ENCODE measurements around the gene ADPRH.
"Not testable (repeated sequence)": the region's sequence is repeated elsewhere in the genome, so short reads cannot be mapped to it uniquely, and the experiment has no call there.

Gene ADPRH

GRCh38 chr3:119579366-119580066 is at the start of gene ADPRH:
ADPRH (plus strand) TSS chr3:119579492; CDS start chr3:119582170, 2,678 bp downstream.
- peak in 30 of 58 donors; percentile 7 to 72 (median 26) for DNase-seq

DNA sequence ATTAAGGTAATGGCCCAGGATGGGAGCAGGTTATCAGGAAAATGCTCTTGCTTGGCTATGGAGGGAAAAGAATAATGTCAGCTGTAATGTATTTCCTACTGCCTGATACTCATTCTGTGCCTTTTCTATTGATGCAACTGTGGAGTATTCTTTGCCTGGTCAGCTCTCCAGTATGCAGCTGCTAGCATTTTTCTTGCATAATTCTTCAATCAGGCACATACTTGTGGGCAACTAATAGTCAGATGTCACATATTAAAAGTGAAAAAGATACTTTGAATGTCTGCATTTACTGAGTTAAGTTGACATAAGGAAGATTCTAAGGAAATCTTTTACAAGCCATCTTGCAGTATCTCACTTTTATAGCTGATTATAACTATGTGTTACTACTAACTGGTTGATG is 49.4 kb upstream of the ADPRH start:
- no peak for DNase-seq

DNA sequence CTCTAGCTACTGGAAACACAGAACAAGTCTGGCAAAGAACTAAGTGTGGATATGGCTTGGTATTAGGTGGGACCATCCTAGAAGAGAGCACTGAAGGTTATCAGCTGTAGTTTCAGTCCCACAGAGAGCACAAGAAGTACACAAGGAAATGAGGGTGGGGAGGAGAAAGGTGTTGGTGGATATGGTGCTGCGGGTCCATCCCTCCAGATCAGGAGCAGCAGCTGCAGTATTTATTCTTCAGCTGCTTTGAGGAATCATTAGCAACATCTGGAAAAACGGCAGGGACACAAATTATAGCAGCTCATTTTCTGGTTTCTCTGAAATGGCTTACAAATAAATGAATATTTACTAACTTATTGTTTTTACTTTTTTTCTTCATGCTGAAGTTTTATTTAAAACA is 48.8 kb upstream of the ADPRH start:
- DNase-seq: no peak

DNA sequence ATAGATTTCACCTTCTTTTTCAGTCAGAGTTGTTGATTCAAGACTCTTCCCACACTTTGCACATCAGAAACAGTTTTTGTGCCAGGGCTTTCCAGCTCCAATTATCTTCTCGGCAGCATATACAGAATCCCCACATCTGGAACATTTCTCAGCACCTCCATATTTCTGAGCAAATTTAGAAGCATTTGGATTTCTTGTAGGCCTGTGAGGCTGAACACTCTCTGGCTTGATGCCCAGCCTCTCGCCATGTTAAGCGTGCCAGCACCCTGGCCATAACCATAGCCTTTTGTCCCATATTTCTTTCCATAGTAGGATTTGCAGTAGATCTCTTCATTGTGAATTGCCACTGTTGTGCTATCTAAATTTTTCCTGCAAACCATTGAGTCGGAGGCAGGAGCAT is 48.1 kb upstream of the ADPRH start:
- no peak for DNase-seq

- DNase-seq: no peak
These were observed 45.0 kb upstream of the ADPRH start for GRCh38 chr3:119534296-119534695.

DNA sequence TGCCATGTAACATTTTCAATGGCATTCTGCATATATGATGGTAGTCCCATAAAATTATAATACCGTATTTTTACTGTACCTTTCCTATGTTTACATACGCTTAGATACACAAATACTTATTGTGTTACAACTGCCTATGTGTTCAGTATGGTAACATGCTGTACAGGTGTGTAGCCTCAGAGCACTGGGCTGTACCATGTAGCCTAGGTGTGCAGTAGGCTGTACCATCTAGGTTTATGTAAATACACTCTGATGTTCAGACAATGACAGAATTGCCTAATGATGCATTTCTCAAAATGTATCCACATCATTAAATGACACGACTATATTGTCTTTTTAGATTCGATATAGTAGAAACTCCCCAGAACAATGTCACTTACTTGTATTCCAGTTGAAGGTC is 42.5 kb upstream of the ADPRH start:
- DNase-seq: no peak

DNA sequence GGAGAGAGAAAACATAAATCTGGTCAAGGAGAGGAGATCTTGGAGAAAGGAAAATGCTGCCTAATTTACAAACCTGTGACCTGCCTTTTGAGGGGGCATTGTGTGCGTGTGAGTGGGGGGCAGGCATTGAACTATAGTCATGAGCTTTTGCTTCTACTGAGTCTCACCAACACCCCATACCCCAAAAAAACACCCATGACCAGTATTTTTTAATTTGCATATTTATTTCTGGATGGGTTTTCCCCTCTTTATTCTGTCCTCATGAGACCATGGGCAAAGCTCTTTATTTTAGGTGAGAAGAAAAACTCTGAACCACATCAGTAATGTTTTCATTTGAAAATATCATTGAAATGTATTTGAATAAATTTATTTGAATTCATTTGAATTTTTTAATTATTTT is 40.5 kb upstream of the ADPRH start:
- DNase-seq: no peak

GRCh38 chr3:119541547-119541946 is 37.7 kb upstream of the ADPRH start:
- DNase-seq: no peak

GRCh38 chr3:119542168-119542767 is 37.0 kb upstream of the ADPRH start:
- no peak for DNase-seq

GRCh38 chr3:119543147-119543546 is 36.1 kb upstream of the ADPRH start:
- DNase-seq: no peak

GRCh38 chr3:119547227-119547626 is 32.1 kb upstream of the ADPRH start:
- no peak for DNase-seq

DNA sequence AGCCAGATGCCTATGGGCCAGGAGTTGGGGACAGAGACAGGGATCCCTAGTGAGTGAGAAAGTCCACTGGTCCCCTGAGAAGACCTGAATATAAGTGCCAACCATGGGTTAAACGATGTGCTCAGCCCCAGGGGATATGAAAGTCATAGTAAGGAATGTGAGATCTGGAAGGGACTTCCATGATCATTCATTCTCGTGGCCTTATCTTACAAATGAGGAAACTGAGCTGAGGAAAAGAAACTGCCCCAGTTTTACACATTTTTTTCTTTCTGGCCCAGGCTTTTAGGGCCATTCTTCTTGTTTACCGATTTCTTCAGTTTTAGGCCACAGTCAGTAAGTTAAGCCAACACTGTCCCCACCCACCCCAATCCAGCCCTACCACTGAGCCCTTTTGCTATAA is 31.0 kb upstream of the ADPRH start:
- no peak for DNase-seq

- DNase-seq: no peak
These were observed 28.9 kb upstream of the ADPRH start for GRCh38 chr3:119550192-119550910.

- DNase-seq: no peak
These were observed 27.7 kb upstream of the ADPRH start for GRCh38 chr3:119551598-119551997.

DNA sequence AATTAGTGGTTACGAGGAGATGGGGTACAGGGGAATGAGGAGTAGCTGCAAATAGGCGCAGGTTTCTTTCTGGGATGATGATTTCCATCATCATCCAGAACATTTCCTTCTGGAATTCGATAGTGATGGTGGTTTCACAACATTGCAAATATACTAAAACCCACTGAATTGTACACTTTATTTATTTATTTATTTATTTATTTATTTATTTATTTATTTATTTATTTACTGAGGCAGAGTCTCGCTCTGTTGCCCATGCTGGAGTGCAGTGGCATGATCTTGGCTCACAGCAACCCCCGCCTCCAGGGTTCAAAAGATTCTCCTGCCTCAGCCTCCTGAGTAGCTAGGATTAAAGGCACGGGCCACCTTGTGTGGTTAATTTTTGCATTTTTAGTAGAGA is 26.4 kb upstream of the ADPRH start:
- not testable (repeated sequence) for DNase-seq

DNA sequence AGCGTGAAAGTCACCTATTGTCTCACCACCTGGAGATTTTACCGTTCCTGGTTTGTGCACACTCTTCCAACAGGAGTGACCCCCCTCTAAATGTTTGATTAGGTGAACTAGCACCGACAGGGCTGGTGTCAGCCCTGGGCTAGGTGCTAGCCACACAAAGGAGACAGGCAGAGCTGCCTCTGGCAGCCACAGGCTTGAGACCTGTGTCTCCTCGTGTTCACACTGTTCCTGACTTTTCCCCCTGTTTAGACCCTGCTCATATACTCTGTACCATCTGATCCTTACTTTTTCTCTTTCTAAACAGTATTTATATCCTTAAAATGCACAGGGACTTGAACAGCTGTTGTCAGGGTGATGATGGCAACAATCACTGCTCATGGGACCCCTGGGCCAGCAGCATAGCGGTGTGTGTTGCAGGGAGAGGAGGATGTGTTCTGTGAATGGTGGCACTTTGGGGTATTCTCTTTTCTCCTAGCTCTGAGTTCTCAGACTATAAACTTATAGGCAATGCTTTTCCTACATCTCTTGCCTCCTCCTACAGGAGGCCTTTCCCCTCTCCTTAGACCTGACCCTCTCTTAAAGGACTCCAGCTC is 25.4 kb upstream of the ADPRH start:
- DNase-seq: no peak

GRCh38 chr3:119555309-119555735 is 24.0 kb upstream of the ADPRH start:
- DNase-seq: peak in 2 of 58 donors; percentile 0 to 5

- no peak for DNase-seq
These were observed 23.4 kb upstream of the ADPRH start for GRCh38 chr3:119555929-119556328.

DNA sequence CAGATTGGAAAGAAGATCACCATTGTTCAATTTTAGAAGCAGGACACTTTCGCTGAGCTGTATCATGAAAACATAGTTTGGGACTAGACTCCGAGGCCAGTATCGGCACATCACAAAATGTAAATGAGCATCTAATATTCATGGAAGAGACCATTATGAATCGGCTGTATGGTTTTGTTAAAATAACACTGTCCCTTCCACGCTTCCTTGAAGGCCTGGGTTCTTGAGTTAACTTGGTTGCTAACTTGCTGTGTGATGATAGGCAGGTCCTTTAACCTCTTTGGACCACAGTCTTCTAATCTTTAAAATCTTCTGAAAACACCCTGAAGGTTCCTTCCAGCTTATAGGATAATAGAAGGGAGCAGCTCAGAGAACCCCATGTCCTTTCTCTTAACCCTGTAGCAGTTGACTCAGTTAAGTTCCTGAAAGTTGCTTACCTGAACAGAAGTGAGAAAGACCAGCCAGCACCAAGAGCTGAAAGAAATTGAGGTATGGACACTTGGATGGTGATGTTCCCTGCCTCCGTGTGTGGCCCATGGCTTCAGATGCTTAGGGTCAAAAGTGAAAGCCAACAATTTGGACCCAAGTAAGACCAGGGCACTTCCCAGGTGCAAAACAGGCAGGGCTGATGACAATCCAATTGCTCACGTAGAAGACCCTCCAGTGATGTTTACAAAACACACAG is 22.0 kb upstream of the ADPRH start:
- no peak for DNase-seq

GRCh38 chr3:119557877-119558269 is 21.4 kb upstream of the ADPRH start:
- no peak for DNase-seq

GRCh38 chr3:119558626-119559317 is 20.5 kb upstream of the ADPRH start:
- no peak for DNase-seq

All from anterior cingulate cortex (tissue), 58 donors.